CD14-positive monocyte (primary cell): ENCODE measurements around the gene EPHB2. TPM values are rescaled to one million over a fixed set of nuclear protein-coding genes. Genes with fewer than 3 reads are reported as not detected.
A peak's percentile ranks its signal among the peaks of the same experiment; 100 is the strongest.

Experiments
- DNase-seq, 3 donors: peaks; one replicate each; pipeline ENCODE4 v3.0.0-alpha.2; 2011 to 2022
- H2AFZ ChIP-seq: 2 replicates; pipeline ENCODE4 v1.6.0; 2012; ENCODE audit warnings: mild to moderate bottlenecking, low read depth, low read length, inconsistent platforms; ENCODE audit not compliant: insufficient read depth, poor library complexity, severe bottlenecking
- H3K27ac ChIP-seq, 2 donors: 1 replicate in 1 of 2; 2 replicates in 1 of 2; pipeline ENCODE4 v1.5.1; 2012 to 2013; ENCODE audit warnings: low read length in 2 of 2, control low read depth in 1 of 2, inconsistent platforms in 1 of 2, low read depth in 1 of 2, mild to moderate bottlenecking in 1 of 2
- H3K27me3 ChIP-seq, 2 donors: one replicate each; pipeline versions ENCODE4 v1.6.0 to v1.6.1; 2011 to 2013; ENCODE audit warnings: low read length in 2 of 2; ENCODE audit not compliant: control insufficient read depth in 2 of 2, insufficient read depth in 2 of 2
- H3K36me3 ChIP-seq, 2 donors: replicated peaks in 1 of 2; 1 replicate in 1 of 2; 2 replicates in 1 of 2; pipeline versions ENCODE4 v1.5.1 to v1.6.1; 2012 to 2013; ENCODE audit warnings: low read length in 2 of 2, control low read depth in 1 of 2, inconsistent platforms in 1 of 2, mild to moderate bottlenecking in 1 of 2; ENCODE audit not compliant: insufficient read depth in 2 of 2, control insufficient read depth in 1 of 2
- H3K4me1 ChIP-seq, 2 donors: 1 replicate in 1 of 2; 2 replicates in 1 of 2; pipeline versions ENCODE4 v1.5.1 to v1.6.1; 2012 to 2013; ENCODE audit warnings: low read length in 2 of 2, control low read depth in 1 of 2, inconsistent platforms in 1 of 2, mild to moderate bottlenecking in 1 of 2, moderate library complexity in 1 of 2; ENCODE audit not compliant: insufficient read depth in 2 of 2, control insufficient read depth in 1 of 2
- H3K4me2 ChIP-seq: replicated peaks from 2 replicates; pipeline ENCODE3; 2012; ENCODE audit warnings: low read length, moderate library complexity, mild to moderate bottlenecking; ENCODE audit not compliant: poor library complexity, severe bottlenecking; ENCODE audit errors: extremely low read depth
- H3K4me3 ChIP-seq, 3 experiments: fragments of 200-600 bp in 1 of 3; sonication (generic) in 1 of 3; replicated peaks in 1 of 3; 1 replicate in 2 of 3; 2 replicates in 1 of 3; pipeline ENCODE4 v1.5.1; 2011 to 2013; ENCODE audit warnings: low read length in 3 of 3, mild to moderate bottlenecking in 3 of 3, control low read depth in 2 of 3, low read depth in 2 of 3, inconsistent platforms in 1 of 3, moderate library complexity in 1 of 3
- H3K79me2 ChIP-seq: 2 replicates; pipeline ENCODE4 v1.6.0; 2012; ENCODE audit warnings: mild to moderate bottlenecking, control low read depth, inconsistent platforms, low read length, moderate library complexity; ENCODE audit not compliant: insufficient read depth
- H3K9ac ChIP-seq: 2 replicates; pipeline ENCODE4 v1.6.0; 2017; ENCODE audit warnings: low read length, mild to moderate bottlenecking; ENCODE audit not compliant: insufficient read depth, poor library complexity, severe bottlenecking
- H3K9me3 ChIP-seq, 2 donors: replicated peaks in 1 of 2; 1 replicate in 1 of 2; 2 replicates in 1 of 2; pipeline versions ENCODE4 v1.5.1 to v1.6.1; 2012 to 2013; ENCODE audit warnings: low read length in 2 of 2, control low read depth in 1 of 2; ENCODE audit not compliant: control insufficient read depth in 1 of 2, insufficient read depth in 1 of 2
- H4K20me1 ChIP-seq: 2 replicates; pipeline ENCODE4 v1.6.0; 2012; ENCODE audit warnings: mild to moderate bottlenecking, low read length, control low read depth, moderate library complexity; ENCODE audit not compliant: insufficient read depth
- H3K27ac Mint-ChIP-seq, 7 donors: one replicate each; pipeline ENCODE4 v1.8.0; 2020; ENCODE audit warnings: mild to moderate bottlenecking in 7 of 7, mixed read lengths in 7 of 7, moderate library complexity in 6 of 7, inconsistent platforms in 2 of 7
- H3K27me3 Mint-ChIP-seq, 3 donors: one replicate each; pipeline ENCODE4 v1.8.0; 2021 to 2022; ENCODE audit warnings: low read depth in 3 of 3, mild to moderate bottlenecking in 3 of 3, mixed read lengths in 3 of 3, moderate library complexity in 3 of 3, inconsistent platforms in 1 of 3
- H3K36me3 Mint-ChIP-seq, 2 donors: one replicate each; pipeline ENCODE4 v1.8.0; 2020; ENCODE audit warnings: mixed read lengths in 2 of 2, inconsistent platforms in 1 of 2, mild to moderate bottlenecking in 1 of 2
- H3K4me1 Mint-ChIP-seq: one replicate; pipeline ENCODE4 v1.8.0; 2020; ENCODE audit warnings: mild to moderate bottlenecking, mixed read lengths
- H3K4me3 Mint-ChIP-seq, 2 donors: one replicate each; pipeline ENCODE4 v1.8.0; 2020; ENCODE audit warnings: mild to moderate bottlenecking in 2 of 2, mixed read lengths in 2 of 2, moderate library complexity in 1 of 2
- H3K9me3 Mint-ChIP-seq, 7 donors: one replicate each; pipeline ENCODE4 v1.8.0; 2020 to 2022; ENCODE audit warnings: mixed read lengths in 7 of 7, mild to moderate bottlenecking in 6 of 7, moderate library complexity in 6 of 7, inconsistent platforms in 2 of 7
- CTCF ChIP-seq: fragments of 200-600 bp; IDR thresholded peaks from one replicate; pipeline ENCODE4 v1.8.0; 2022; ENCODE audit warnings: antibody characterized with exemption, mild to moderate bottlenecking
- WGBS: methylation state at CpG from one replicate; pipeline ENCODE4 v1.1.5; 2013; ENCODE audit warnings: missing lambda C conversion rate; ENCODE audit not compliant: insufficient coverage; 5-methylcytosine and 5-hydroxymethylcytosine counted together
- intact Hi-C, 2 donors: fragments of 100-400 bp; cut with micrococcal nuclease; formaldehyde crosslinking; loops; one replicate each; pipeline versions ENCODE4 v1.15.0 to v1.15.1; 2023
- polyA plus RNA-seq, 3 donors: library from polyadenylated mRNA; depleted of rRNA in 1 of 3; unstranded in 2 of 3; stranded (reverse) in 1 of 3; fragments of 300-500 nt in 2 of 3; fragments of >200 nt in 1 of 3; fragmentation: Illumina TruSeq in 2 of 3; gene quantifications; 1 replicate in 2 of 3; 2 replicates in 1 of 3; pipeline ENCODE4 v1.2.3, GENCODE V29; 2012 to 2021

Gene EPHB2
- polyA plus RNA-seq, 3 donors, result 2.9 to 5.6 (median 3.4) TPM

DNA sequence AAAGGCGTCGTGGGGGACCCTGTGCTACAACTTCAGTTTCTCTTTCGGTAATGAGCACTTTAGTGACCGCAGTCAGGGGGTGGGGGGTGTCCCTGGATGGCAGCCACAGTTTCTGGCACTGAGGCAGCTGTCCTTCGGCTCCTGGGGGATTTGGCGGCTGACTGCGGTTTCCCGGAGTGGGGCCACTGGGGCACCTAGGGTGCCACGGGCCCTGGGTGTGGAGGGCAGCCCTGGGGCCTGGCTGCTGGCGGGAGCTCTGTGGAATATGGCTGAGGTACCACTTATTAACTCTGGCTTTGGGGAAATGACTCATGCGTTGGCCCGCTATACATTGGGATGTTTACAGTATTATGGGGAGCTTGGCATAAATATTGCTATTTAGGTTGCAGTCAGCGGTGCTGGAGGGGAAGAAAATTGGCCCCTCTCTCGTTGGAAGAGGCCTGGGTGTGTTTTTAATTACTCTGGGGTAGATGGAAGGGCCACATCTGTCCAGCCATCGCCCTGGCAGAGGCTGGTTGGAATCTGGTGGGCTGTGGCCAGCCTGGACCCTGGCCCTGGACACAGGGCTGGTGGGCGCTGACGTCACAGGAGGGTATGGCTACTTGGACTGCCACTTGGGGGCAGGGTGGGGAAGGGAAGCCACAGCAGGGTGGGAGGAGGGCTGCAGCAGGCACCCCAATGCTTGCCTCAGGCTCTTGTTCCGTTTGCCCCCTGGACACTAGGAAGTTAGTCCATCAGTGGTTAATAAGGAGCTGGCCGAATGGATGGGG lies 2.0 kb downstream of the EPHB2 start:
- TF ChIP-seq CTCF, result no peak
- Histone ChIP-seq H3K79me2 (no peaks in the 10 kb centered on the region), H3K4me3 (no peak overlapping the region), H3K9me3 (peaks cover 0 to 11% of the 10 kb centered on the region in 2 donors), H3K9ac (no peak overlapping the region), H3K36me3 (no peaks in the 10 kb centered on the region), H4K20me1 (peaks cover 14% of the 10 kb centered on the region), H3K4me1 (peaks cover 35 to 57% of the 10 kb centered on the region in 2 donors), H2AFZ (no peak overlapping the region), H3K27me3 (peaks cover 14 to 48% of the 10 kb centered on the region in 2 donors), H3K27ac (no peak overlapping the region), H3K4me2 (peak overlapping the region; percentile 87)
- peaks cover 0 to 10% (median 0%) of the 10 kb centered on the region in 7 donors for H3K9me3 Mint-ChIP-seq
- H3K27me3 Mint-ChIP-seq, result peaks cover 41 to 64% (median 53%) of the 10 kb centered on the region in 3 donors
- no peak for DNase-seq
- WGBS, result 79% methylated on average over 15 of the region's 19 CpGs
- peaks cover 37% of the 10 kb centered on the region for H3K4me1 Mint-ChIP-seq
- peak overlapping the region in 1 of 2 donors; percentile 92 for H3K4me3 Mint-ChIP-seq
- no peak overlapping the region for H3K27ac Mint-ChIP-seq
- H3K36me3 Mint-ChIP-seq, result peaks cover 7 to 8% of the 10 kb centered on the region in 2 donors
- intact Hi-C loops, result loop anchor here in 1 of 2 donors (5.0 kb wide), 1 partner anchor 35 kb away; no protein-coding TSS in a partner anchor

GRCh38 chr1:22714455-22714854 lies 3.8 kb downstream of the EPHB2 start:
- H3K9ac ChIP-seq, result no peak overlapping the region
- no peak overlapping the region for H3K4me3 ChIP-seq
- Mint-ChIP-seq H3K27ac (peak overlapping the region in 1 of 7 donors; percentile 17), H3K4me3 (peak overlapping the region in 1 of 2 donors; percentile 92), H3K36me3 (peaks cover 7 to 8% of the 10 kb centered on the region in 2 donors), H3K4me1 (peaks cover 20% of the 10 kb centered on the region), H3K27me3 (peaks cover 41 to 68% (median 53%) of the 10 kb centered on the region in 3 donors), H3K9me3 (peaks cover 0 to 6% (median 0%) of the 10 kb centered on the region in 7 donors)
- peaks cover 14% of the 10 kb centered on the region for H4K20me1 ChIP-seq
- H2AFZ ChIP-seq, result no peak overlapping the region
- H3K27me3 ChIP-seq, result peaks cover 14 to 48% of the 10 kb centered on the region in 2 donors
- no peaks in the 10 kb centered on the region for H3K79me2 ChIP-seq
- no peak overlapping the region for H3K27ac ChIP-seq
- H3K36me3 ChIP-seq, result no peaks in the 10 kb centered on the region
- H3K9me3 ChIP-seq, result peaks cover 0 to 11% of the 10 kb centered on the region in 2 donors
- TF ChIP-seq CTCF, result no peak
- intact Hi-C loops, result loop anchor here in 1 of 2 donors (5.0 kb wide), 1 partner anchor 33 kb away; no protein-coding TSS in a partner anchor
- H3K4me1 ChIP-seq, result peaks cover 19 to 40% of the 10 kb centered on the region in 2 donors
- WGBS, result 94% methylated on average over 2 of the region's 3 CpGs
- H3K4me2 ChIP-seq, result no peak overlapping the region
- DNase-seq, result no peak
